ENCODE results near the gene APCDD1.

DNA sequence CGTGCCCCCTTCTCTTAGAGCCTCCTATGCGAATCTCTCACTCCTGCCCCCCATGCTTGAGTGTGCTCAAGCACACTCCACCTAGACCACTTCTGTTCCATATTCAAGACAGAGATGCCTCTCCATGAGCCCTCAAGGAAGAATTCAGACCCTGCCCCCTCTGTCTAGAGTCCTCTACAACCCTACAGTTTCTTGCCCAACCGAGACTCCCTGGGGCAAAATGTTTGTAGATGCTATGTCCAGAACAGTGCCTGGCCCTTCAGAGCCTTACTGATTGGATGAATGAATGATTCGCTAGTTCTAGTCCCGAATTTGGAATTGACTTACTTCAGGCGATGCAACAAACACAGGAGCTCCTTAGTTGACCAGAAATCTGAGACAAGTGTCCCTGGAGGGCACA, 8.7 kb downstream of the APCDD1 start:
- TF ChIP-seq, protein P1, sequence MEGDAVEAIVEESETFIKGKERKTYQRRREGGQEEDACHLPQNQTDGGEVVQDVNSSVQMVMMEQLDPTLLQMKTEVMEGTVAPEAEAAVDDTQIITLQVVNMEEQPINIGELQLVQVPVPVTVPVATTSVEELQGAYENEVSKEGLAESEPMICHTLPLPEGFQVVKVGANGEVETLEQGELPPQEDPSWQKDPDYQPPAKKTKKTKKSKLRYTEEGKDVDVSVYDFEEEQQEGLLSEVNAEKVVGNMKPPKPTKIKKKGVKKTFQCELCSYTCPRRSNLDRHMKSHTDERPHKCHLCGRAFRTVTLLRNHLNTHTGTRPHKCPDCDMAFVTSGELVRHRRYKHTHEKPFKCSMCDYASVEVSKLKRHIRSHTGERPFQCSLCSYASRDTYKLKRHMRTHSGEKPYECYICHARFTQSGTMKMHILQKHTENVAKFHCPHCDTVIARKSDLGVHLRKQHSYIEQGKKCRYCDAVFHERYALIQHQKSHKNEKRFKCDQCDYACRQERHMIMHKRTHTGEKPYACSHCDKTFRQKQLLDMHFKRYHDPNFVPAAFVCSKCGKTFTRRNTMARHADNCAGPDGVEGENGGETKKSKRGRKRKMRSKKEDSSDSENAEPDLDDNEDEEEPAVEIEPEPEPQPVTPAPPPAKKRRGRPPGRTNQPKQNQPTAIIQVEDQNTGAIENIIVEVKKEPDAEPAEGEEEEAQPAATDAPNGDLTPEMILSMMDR (IDR thresholded peaks at IDR 0.05) = no peak
- TF ChIP-seq EZH2 (IDR thresholded peaks at IDR 0.05) = no peak
- no peak for TF ChIP-seq EZH2phosphoT487 (IDR thresholded peaks at IDR 0.05)

All from neural progenitor cell (in vitro differentiated cells).